Stimulated activated CD4-positive, alpha-beta T cell treated with anti-CD3 and anti-CD28 coated beads, TNF-alpha, amount 100 ng/mL, for 24 hours (primary cell): ENCODE data around the gene EGFL6.
"Not testable (repeated sequence)": the region's sequence is repeated elsewhere in the genome, so short reads cannot be mapped to it uniquely, and the experiment has no call there.

Experiments used
- DNase-seq, 3 experiments: peaks; one replicate each; pipeline ENCODE4 v3.0.0-alpha.2; 2020; ENCODE audit warnings: low read depth in 3 of 3

The EGFL6 gene

GRCh38 chrX:13652850-13653693 lies 83.7 kb downstream of the EGFL6 start, which contains the start of gene TCEANC:
TCEANC (plus strand) TSS chrX:13653141; CDS start chrX:13662509, 9,368 bp downstream.
- peak; percentile 79 to 89 (median 83) for DNase-seq

GRCh38 chrX:13654116-13654515 lies 84.7 kb downstream of the EGFL6 start:
- no peak for DNase-seq

GRCh38 chrX:13655674-13656073 lies 86.3 kb downstream of the EGFL6 start:
- no peak for DNase-seq

GRCh38 chrX:13658602-13659001 lies 89.2 kb downstream of the EGFL6 start:
- DNase-seq, result no peak

- no peak for DNase-seq
Measured at GRCh38 chrX:13659063-13659462, 89.7 kb downstream of the EGFL6 start.

GRCh38 chrX:13661735-13662288 lies 92.4 kb downstream of the EGFL6 start:
- peak in 1 of 3 experiments; percentile 4 for DNase-seq

GRCh38 chrX:13662355-13662791 lies 93.0 kb downstream of the EGFL6 start:
- no peak for DNase-seq

- DNase-seq, result no peak
Measured at GRCh38 chrX:13664020-13664419, 94.6 kb downstream of the EGFL6 start.

- no peak for DNase-seq
Measured at GRCh38 chrX:13666836-13667235, 97.4 kb downstream of the EGFL6 start.

- DNase-seq, result no peak
Measured at GRCh38 chrX:13667919-13668318, 98.5 kb downstream of the EGFL6 start.

- DNase-seq, result peak in 1 of 3 experiments; percentile 55
Measured at GRCh38 chrX:13669246-13669737, 99.9 kb downstream of the EGFL6 start.

GRCh38 chrX:13669755-13670154 lies 100.4 kb downstream of the EGFL6 start:
- DNase-seq, result not testable (repeated sequence)

GRCh38 chrX:13670197-13670596 lies 100.8 kb downstream of the EGFL6 start:
- no peak for DNase-seq

GRCh38 chrX:13673016-13673415 lies 103.6 kb downstream of the EGFL6 start:
- DNase-seq, result no peak

GRCh38 chrX:13676885-13677284 lies 107.5 kb downstream of the EGFL6 start:
- no peak for DNase-seq

GRCh38 chrX:13679700-13680099 lies 110.3 kb downstream of the EGFL6 start:
- DNase-seq, result not testable (repeated sequence)

GRCh38 chrX:13681595-13681994 lies 112.2 kb downstream of the EGFL6 start:
- no peak for DNase-seq
